GM10266 (cell line): Measurements from ENCODE around the gene ABCA4.

Experiments
- DNase-seq: peaks from one replicate; pipeline ENCODE4 v3.0.0; 2012; ENCODE audit errors: extremely low spot score
- CTCF ChIP-seq: IDR thresholded peaks from 2 replicates; pipeline ENCODE4 v1.5.1; 2012; ENCODE audit warnings: mild to moderate bottlenecking, low read depth; ENCODE audit not compliant: control insufficient read depth, insufficient read depth; ENCODE audit errors: missing control alignments

ABCA4 gene

GRCh38 chr1:94009304-94009703 is 111.6 kb downstream of the ABCA4 start:
- DNase-seq = no peak
- no peak for TF ChIP-seq CTCF

GRCh38 chr1:94006604-94007003 is 114.3 kb downstream of the ABCA4 start:
- TF ChIP-seq CTCF = no peak

GRCh38 chr1:94004924-94005323 is 116.0 kb downstream of the ABCA4 start:
- DNase-seq = no peak
- no peak for TF ChIP-seq CTCF

More at GRCh38 chr1:94006604-94007003, 114.3 kb downstream of the ABCA4 start:
- DNase-seq = no peak

- DNase-seq = no peak
- TF ChIP-seq CTCF = no peak
Measured at GRCh38 chr1:94002046-94002787, 118.7 kb downstream of the ABCA4 start.

GRCh38 chr1:94001397-94002045 is 119.4 kb downstream of the ABCA4 start:
- no peak for DNase-seq
- no peak for TF ChIP-seq CTCF

- TF ChIP-seq CTCF = no peak
- no peak for DNase-seq
Measured at GRCh38 chr1:94000510-94001282, 120.3 kb downstream of the ABCA4 start.
